HEK293 (cell line): ENCODE results near the gene ITPKB.
A peak's percentile ranks its signal among the peaks of the same experiment; 100 is the strongest.

Experiments
- CTCF ChIA-PET: fragments of 350-600 bp; formaldehyde crosslinking; extraction: SDS; loops from one replicate; lab custom pipeline; 2021; ENCODE audit warnings: antibody characterized with exemption; lab: Yijun Ruan, JAX
- POLR2A ChIA-PET: fragments of 300-600 bp; formaldehyde crosslinking; extraction: SDS; loops from one replicate; lab custom pipeline; 2020; ENCODE audit warnings: antibody characterized with exemption, inconsistent platforms; lab: Yijun Ruan, JAX
- H3K27ac ChIP-seq: fragments of 200-500 bp; sonication (Bioruptor generic); 2 replicates; pipeline ENCODE4 v1.5.1; 2014; ENCODE audit warnings: low read depth, low read length, control low read depth, inconsistent platforms; ENCODE audit errors: extremely low read depth
- H3K36me3 ChIP-seq, 2 experiments: fragments of 200-500 bp in 1 of 2; sonication (Bioruptor generic) in 1 of 2; 1 replicate in 1 of 2; 2 replicates in 1 of 2; pipeline ENCODE4 v1.5.1; 2014 to 2017; ENCODE audit warnings: inconsistent platforms in 2 of 2, low read length in 2 of 2; ENCODE audit not compliant: control insufficient read depth in 2 of 2, insufficient read depth in 1 of 2
- H3K4me1 ChIP-seq: fragments of 200-500 bp; sonication (Bioruptor generic); 2 replicates; pipeline ENCODE4 v1.5.1; 2014; ENCODE audit warnings: mild to moderate bottlenecking, low read length, inconsistent platforms; ENCODE audit not compliant: control insufficient read depth, insufficient read depth
- H3K4me3 ChIP-seq: 2 replicates; pipeline ENCODE4 v1.5.1; 2011; ENCODE audit warnings: low read depth, mild to moderate bottlenecking, control low read depth, low read length, moderate library complexity
- H3K9me3 ChIP-seq: fragments of 200-500 bp; sonication (Bioruptor generic); 2 replicates; pipeline ENCODE4 v1.5.1; 2014; ENCODE audit warnings: low read depth, low read length, inconsistent platforms; ENCODE audit not compliant: control insufficient read depth, insufficient read depth
- KLF10 ChIP-seq: fragments of 450-650 bp; IDR thresholded peaks from 2 replicates; pipeline ENCODE4 v1.5.1; 2018; ENCODE audit warnings: missing biosample characterization, mild to moderate bottlenecking, missing genetic modification characterization
- PRDM1 ChIP-seq: fragments of 450-650 bp; formaldehyde crosslinking; IDR thresholded peaks from 2 replicates; pipeline ENCODE4; 2016; ENCODE audit warnings: missing biosample characterization, missing genetic modification characterization
- REPIN1 ChIP-seq: fragments of 450-650 bp; formaldehyde crosslinking; IDR thresholded peaks from 2 replicates; pipeline ENCODE4 v1.5.1; 2017; ENCODE audit warnings: missing biosample characterization, missing genetic modification characterization, low read depth
- TCF7L2 ChIP-seq: IDR thresholded peaks from 2 replicates; pipeline ENCODE4 v1.6.1; 2011; ENCODE audit warnings: low read depth, mild to moderate bottlenecking, inconsistent platforms, low read length, moderate library complexity, borderline replicate concordance
- TRIM28 ChIP-seq: IDR thresholded peaks from 2 replicates; pipeline ENCODE4 v1.6.1; 2011; ENCODE audit warnings: low read length, control low read depth, borderline replicate concordance
- ZBTB17 ChIP-seq: fragments of 450-650 bp; formaldehyde crosslinking; IDR thresholded peaks from 2 replicates; pipeline ENCODE4 v1.5.1; 2016; ENCODE audit warnings: missing biosample characterization, missing genetic modification characterization
- ZFHX2 ChIP-seq: fragments of 450-650 bp; formaldehyde crosslinking; conservative IDR thresholded peaks from 2 replicates; pipeline ENCODE4 v1.5.1; 2016; ENCODE audit warnings: missing biosample characterization, missing genetic modification characterization
- ZNF10 ChIP-seq: fragments of 450-650 bp; formaldehyde crosslinking; IDR thresholded peaks from 2 replicates; pipeline ENCODE4 v1.5.1; 2017; ENCODE audit warnings: missing biosample characterization, missing genetic modification characterization
- ZNF112 ChIP-seq: fragments of 450-650 bp; formaldehyde crosslinking; IDR thresholded peaks from 2 replicates; pipeline ENCODE4 v1.5.0; 2017; ENCODE audit warnings: missing biosample characterization, missing genetic modification characterization
- ZNF114 ChIP-seq: fragments of 450-650 bp; formaldehyde crosslinking; IDR thresholded peaks from 2 replicates; pipeline ENCODE4 v1.5.0; 2017; ENCODE audit warnings: missing biosample characterization, missing genetic modification characterization
- ZNF140 ChIP-seq: fragments of 450-650 bp; formaldehyde crosslinking; IDR thresholded peaks from 2 replicates; pipeline ENCODE4 v1.5.1; 2016; ENCODE audit warnings: missing biosample characterization, missing genetic modification characterization
- ZNF16 ChIP-seq: fragments of 450-650 bp; formaldehyde crosslinking; IDR thresholded peaks from 2 replicates; pipeline ENCODE4 v1.5.1; 2016; ENCODE audit warnings: low read depth, missing biosample characterization, missing genetic modification characterization
- ZNF174 ChIP-seq: fragments of 450-650 bp; formaldehyde crosslinking; IDR thresholded peaks from 2 replicates; pipeline ENCODE4 v1.5.0; 2017; ENCODE audit warnings: missing biosample characterization, mild to moderate bottlenecking, missing genetic modification characterization
- ZNF2 ChIP-seq: fragments of 450-650 bp; formaldehyde crosslinking; IDR thresholded peaks from 2 replicates; pipeline ENCODE4 v1.5.1; 2016; ENCODE audit warnings: missing biosample characterization, missing genetic modification characterization
- ZNF23 ChIP-seq: fragments of 450-650 bp; formaldehyde crosslinking; IDR thresholded peaks from 2 replicates; pipeline ENCODE4 v1.5.1; 2016; ENCODE audit warnings: missing biosample characterization, missing genetic modification characterization, borderline replicate concordance
- ZNF274 ChIP-seq, 2 experiments: fragments of 200-500 bp in 1 of 2; fragments of 450-650 bp in 1 of 2; sonication (Bioruptor generic) in 1 of 2; formaldehyde crosslinking in 1 of 2; IDR thresholded peaks; 2 replicates each; pipeline versions ENCODE4 v1.5.1 to v1.6.1; 2014 to 2016; ENCODE audit warnings: borderline replicate concordance in 1 of 2, inconsistent platforms in 1 of 2, low read length in 1 of 2, missing biosample characterization in 1 of 2, missing genetic modification characterization in 1 of 2
- ZNF510 ChIP-seq: fragments of 450-650 bp; formaldehyde crosslinking; IDR thresholded peaks from 2 replicates; pipeline ENCODE4 v1.5.1; 2018; ENCODE audit warnings: mild to moderate bottlenecking, missing genetic modification characterization, missing biosample characterization; ENCODE audit not compliant: insufficient replicate concordance
- ZNF558 ChIP-seq: fragments of 450-650 bp; formaldehyde crosslinking; IDR thresholded peaks from 2 replicates; pipeline ENCODE4 v1.5.1; 2016; ENCODE audit warnings: missing biosample characterization, missing genetic modification characterization
- ZNF76 ChIP-seq: fragments of 450-650 bp; formaldehyde crosslinking; IDR thresholded peaks from 2 replicates; pipeline ENCODE4; 2016; ENCODE audit warnings: low read depth, missing biosample characterization, missing genetic modification characterization, borderline replicate concordance
- ZNF792 ChIP-seq: fragments of 450-650 bp; formaldehyde crosslinking; IDR thresholded peaks from 2 replicates; pipeline ENCODE4 v1.5.1; 2016; ENCODE audit warnings: missing biosample characterization, missing genetic modification characterization
- ZSCAN16 ChIP-seq: fragments of 450-650 bp; formaldehyde crosslinking; IDR thresholded peaks from 2 replicates; pipeline ENCODE4 v1.5.1; 2016; ENCODE audit warnings: missing biosample characterization, missing genetic modification characterization
- TF ChIP-seq, protein P1 (sequence below): fragments of 450-650 bp; formaldehyde crosslinking; IDR thresholded peaks from 2 replicates; pipeline ENCODE4 v1.5.1; 2016; ENCODE audit warnings: missing biosample characterization, missing genetic modification characterization
- TF ChIP-seq, protein P2 (sequence below): fragments of 450-650 bp; formaldehyde crosslinking; conservative IDR thresholded peaks from 2 replicates; pipeline ENCODE4 v1.5.1; 2016; ENCODE audit warnings: low read depth, missing biosample characterization, missing genetic modification characterization
- TF ChIP-seq, protein P3 (sequence below): fragments of 450-650 bp; formaldehyde crosslinking; IDR thresholded peaks from 2 replicates; pipeline ENCODE4 v1.5.1; 2016; ENCODE audit warnings: missing biosample characterization, missing genetic modification characterization

ITPKB gene

DNA sequence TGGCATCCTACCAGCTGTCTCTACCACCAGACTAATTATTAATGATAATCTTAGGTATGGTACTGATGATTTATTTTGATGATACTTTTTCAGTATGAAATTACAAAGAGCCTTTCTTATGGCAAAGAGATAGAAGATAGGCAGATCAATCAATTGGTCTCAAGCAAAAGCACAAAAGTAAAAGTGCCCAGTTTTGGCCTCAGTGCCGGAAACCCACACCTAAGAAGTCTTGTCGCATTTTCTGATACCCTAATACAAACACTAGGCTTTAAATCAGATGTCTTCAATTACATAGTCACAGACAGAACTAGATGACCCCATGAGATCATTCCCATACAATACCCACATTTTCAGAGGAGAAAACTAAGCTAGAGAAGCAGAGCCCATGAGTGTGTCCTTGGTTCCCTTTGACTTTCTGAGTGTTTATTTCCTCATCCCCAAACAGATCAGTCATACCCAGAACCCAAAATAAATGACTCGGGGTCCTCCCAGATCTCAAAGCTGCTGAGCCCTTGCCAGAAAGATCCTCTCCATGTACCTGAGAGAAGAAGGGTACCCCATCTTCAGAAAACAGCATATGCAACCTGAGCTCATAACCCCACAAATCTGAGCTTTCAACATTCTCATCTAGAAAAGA lies 7.7 kb downstream of the ITPKB start:
- no peak overlapping the region for H3K27ac ChIP-seq
- H3K4me3 ChIP-seq, result no peak overlapping the region
- POLR2A ChIA-PET, result no interaction called here
- TF ChIP-seq ZNF23 (tag by site-specific recombination), result no peak
- TF ChIP-seq REPIN1 (tag by site-specific recombination), result no peak
- TF ChIP-seq, protein P1, sequence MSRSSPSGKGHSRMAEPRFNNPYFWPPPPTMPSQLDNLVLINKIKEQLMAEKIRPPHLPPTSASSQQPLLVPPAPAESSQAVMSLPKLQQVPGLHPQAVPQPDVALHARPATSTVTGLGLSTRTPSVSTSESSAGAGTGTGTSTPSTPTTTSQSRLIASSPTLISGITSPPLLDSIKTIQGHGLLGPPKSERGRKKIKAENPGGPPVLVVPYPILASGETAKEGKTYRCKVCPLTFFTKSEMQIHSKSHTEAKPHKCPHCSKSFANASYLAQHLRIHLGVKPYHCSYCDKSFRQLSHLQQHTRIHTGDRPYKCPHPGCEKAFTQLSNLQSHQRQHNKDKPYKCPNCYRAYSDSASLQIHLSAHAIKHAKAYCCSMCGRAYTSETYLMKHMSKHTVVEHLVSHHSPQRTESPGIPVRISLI, result no peak
- TF ChIP-seq ZBTB17, result peak; percentile 51
- TF ChIP-seq ZNF10 (tag by site-specific recombination), result no peak
- peak; percentile 46; the same call in 1 of the 2 replicates for TF ChIP-seq PRDM1
- TF ChIP-seq, protein P2, sequence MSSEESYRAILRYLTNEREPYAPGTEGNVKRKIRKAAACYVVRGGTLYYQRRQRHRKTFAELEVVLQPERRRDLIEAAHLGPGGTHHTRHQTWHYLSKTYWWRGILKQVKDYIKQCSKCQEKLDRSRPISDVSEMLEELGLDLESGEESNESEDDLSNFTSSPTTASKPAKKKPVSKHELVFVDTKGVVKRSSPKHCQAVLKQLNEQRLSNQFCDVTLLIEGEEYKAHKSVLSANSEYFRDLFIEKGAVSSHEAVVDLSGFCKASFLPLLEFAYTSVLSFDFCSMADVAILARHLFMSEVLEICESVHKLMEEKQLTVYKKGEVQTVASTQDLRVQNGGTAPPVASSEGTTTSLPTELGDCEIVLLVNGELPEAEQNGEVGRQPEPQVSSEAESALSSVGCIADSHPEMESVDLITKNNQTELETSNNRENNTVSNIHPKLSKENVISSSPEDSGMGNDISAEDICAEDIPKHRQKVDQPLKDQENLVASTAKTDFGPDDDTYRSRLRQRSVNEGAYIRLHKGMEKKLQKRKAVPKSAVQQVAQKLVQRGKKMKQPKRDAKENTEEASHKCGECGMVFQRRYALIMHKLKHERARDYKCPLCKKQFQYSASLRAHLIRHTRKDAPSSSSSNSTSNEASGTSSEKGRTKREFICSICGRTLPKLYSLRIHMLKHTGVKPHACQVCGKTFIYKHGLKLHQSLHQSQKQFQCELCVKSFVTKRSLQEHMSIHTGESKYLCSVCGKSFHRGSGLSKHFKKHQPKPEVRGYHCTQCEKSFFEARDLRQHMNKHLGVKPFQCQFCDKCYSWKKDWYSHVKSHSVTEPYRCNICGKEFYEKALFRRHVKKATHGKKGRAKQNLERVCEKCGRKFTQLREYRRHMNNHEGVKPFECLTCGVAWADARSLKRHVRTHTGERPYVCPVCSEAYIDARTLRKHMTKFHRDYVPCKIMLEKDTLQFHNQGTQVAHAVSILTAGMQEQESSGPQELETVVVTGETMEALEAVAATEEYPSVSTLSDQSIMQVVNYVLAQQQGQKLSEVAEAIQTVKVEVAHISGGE (tag by site-specific recombination), result no peak
- peaks cover 7% of the 10 kb centered on the region for H3K4me1 ChIP-seq
- peaks cover 0 to 18% of the 10 kb centered on the region in 2 experiments; a peak in 2 of 3 replicates for H3K36me3 ChIP-seq
- no peaks in the 10 kb centered on the region for H3K9me3 ChIP-seq
- CTCF ChIA-PET, result interaction anchor here (0.6 to 1.4 kb wide), 3 partner anchors 13 to 1170 kb away, joined by 3 to 6 read pairs (median 3); no protein-coding TSS in a partner anchor

DNA sequence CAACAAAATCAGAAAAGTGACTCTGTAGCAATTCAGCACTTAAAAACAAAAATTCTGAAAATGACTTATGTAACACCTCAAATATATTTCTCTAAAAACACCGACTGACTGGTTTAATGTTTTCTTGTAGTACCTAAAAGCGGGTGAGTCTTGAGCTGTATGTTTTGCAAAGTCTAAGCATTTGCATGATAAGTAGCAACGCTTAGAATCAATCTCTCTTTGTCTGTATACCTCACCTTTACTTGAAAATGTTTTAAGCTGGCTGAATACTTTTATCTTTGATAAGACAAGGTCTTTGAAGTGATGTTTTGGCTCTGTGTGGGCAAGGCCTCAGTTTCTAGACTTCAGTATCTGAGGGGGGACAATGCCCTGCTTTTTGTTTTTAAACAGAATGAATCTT lies 8.2 kb downstream of the ITPKB start:
- Histone ChIP-seq H3K27ac (no peak overlapping the region), H3K36me3 (peaks cover 0 to 16% of the 10 kb centered on the region in 2 experiments; a peak in 2 of 3 replicates), H3K4me1 (peaks cover 7% of the 10 kb centered on the region), H3K9me3 (no peaks in the 10 kb centered on the region), H3K4me3 (no peak overlapping the region)
- POLR2A ChIA-PET, result no interaction called here
- CTCF ChIA-PET, result interaction anchor here (1.4 kb wide), 1 partner anchor 12 kb away, joined by 6 read pairs; no protein-coding TSS in a partner anchor
- no peak for TF ChIP-seq ZNF114 (tag by site-specific recombination)
- TF ChIP-seq, protein P3, sequence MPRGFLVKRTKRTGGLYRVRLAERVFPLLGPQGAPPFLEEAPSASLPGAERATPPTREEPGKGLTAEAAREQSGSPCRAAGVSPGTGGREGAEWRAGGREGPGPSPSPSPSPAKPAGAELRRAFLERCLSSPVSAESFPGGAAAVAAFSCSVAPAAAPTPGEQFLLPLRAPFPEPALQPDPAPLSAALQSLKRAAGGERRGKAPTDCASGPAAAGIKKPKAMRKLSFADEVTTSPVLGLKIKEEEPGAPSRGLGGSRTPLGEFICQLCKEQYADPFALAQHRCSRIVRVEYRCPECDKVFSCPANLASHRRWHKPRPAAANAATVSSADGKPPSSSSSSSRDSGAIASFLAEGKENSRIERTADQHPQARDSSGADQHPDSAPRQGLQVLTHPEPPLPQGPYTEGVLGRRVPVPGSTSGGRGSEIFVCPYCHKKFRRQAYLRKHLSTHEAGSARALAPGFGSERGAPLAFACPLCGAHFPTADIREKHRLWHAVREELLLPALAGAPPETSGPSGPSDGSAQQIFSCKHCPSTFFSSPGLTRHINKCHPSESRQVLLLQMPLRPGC (tag by site-specific recombination), result no peak
- TF ChIP-seq ZNF76 (tag by site-specific recombination), result no peak
- TF ChIP-seq TCF7L2, result no peak
- no peak for TF ChIP-seq ZNF274 (IDR thresholded peaks at IDR 0.05; ENCODE audit: low read length)
- no peak for TF ChIP-seq ZNF274 (tag by site-specific recombination; IDR thresholded peaks at IDR 0.05; ENCODE audit: borderline replicate concordance)
- no peak for TF ChIP-seq ZSCAN16 (tag by site-specific recombination)
- no peak for TF ChIP-seq ZNF16 (tag by site-specific recombination)
- no peak for TF ChIP-seq ZNF174
- TF ChIP-seq ZNF510 (tag by site-specific recombination), result no peak
- no peak for TF ChIP-seq TRIM28
- TF ChIP-seq ZFHX2 (tag by site-specific recombination), result no peak
- no peak for TF ChIP-seq ZNF2
- TF ChIP-seq KLF10 (tag by site-specific recombination), result no peak
- no peak for TF ChIP-seq ZNF792 (tag by site-specific recombination)
- no peak for TF ChIP-seq ZNF10 (tag by site-specific recombination)
- no peak for TF ChIP-seq ZNF140 (tag by site-specific recombination)
- TF ChIP-seq ZNF112 (tag by site-specific recombination), result no peak
- TF ChIP-seq ZNF558 (tag by site-specific recombination), result no peak
